NCI-H526 treated with DMSO at 0.1 percent for 48 hours (cell line): ENCODE results near the gene HOXA9.

Experiments used
- DNase-seq: peaks from one replicate; lab custom pipeline; 2025; lab: John Stamatoyannopoulos, UW

HOXA9 gene

DNA sequence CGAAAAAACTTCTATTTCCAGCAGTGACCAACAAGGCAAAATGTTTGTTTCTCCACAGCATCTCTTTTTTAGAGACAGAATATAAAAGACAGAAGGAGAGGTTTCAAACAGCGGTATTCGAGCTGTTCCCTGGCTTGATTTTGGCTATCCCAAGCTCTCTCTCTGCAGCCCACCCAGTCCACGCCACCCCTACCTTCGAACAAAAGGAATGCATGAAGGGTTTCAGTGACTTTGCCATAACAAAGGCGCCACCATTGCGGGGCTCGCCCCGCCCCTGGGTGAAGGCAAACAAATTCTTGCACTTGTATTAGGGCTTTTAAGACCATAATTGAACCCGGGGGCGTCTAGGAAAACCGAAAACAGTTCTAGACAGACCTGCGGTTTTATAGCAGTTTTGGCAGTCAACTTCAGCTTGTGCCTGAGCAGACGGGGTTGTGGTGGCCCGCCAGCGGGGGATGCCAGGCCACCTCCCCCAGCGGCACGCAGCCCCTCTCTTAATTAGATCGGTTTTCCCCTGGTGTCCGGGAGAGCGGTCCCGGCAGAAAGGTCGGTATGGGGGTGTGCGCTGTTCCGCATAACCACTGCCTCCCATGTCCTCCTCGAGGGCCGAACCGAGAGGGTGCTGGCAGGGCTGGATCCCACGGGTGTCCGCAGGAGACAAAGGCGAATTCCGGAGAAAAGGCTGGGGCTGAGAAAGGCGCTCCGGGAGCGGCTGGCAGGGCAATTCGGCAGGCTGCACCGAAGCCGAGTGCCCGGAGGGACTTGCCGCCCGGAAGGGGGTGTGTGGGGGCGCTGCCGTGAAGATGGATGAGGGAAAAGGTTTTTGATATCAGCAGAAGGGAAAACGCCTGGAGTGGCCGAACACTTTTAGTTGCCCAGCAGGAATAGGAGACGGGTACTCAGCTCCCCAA, 22.4 kb upstream of the HOXA9 start:
- no peak for DNase-seq

DNA sequence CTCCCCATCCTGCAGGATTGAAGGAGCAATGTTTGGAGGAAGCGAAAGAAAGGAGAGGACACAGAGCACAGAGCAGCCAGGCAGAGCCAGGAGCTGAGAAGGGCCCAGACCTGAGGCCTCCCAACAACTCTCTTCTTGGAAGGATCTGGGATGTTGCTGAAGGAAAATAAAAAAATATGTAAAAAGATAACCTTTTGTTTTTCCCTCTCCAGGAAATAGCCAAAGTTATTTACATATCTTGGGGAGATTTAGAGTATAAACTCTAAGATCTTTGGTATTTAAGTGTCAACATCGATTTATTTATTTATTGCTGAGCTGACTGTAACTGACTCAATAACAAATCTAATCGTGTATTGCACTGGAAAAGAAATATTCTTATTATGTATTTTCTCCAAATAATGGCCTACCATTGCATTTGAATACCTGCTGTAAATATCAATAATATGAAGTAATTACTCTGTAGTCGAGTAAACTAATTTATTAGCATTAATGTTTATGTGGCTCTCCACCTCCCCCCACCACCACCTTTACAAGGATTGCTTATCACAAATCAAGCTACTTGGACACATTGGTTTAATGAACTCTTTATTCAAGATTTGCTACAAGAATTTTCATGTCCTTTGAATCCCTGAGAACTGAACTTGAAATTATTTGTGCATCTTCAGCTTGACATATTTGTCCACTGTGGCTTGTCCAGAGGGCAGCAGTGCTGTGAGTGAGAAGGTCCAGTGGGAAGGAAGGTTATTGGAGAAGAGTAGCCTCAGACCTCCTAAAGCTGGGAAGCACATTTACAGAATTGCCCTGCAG, 21.5 kb upstream of the HOXA9 start:
- DNase-seq: no peak

DNA sequence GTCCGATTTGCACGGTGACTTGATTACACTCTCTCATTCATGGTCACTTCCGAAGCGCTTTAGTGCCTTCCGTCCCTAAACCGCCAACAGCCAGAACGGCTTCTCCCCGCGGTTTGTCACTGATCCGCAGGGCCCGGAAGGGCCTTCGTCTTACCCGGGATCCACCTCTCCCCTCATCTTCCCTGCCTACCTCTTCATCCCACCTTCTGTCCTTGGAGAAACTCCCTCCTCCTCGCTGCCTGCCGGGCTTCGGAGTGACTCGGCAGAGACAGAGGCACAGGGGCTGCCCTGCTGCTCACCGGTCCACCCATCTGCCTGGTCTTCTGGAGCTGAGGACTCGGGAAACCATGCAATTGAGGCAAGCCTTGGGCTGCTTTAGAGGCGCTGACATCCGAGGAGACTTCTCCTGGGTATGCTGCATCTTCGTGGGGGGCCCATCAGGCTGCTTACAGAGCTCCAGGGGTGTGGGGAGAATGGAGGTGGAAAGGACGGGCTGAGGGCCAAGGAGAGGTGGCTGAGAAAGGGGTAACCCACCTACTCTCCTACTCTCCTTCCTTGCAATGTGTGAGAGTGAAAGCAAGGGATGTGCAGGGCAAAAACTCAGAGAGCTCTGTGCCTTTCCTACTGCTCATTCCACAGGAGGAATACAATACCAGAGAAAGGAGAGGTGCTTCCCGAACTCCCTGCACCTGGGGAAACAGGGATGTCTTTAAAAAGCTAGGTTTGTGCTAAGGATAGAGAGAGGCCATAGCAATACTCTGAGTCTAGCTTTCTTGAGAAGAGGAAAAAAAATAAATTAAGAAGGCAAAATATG, 20.7 kb upstream of the HOXA9 start:
- no peak for DNase-seq

DNA sequence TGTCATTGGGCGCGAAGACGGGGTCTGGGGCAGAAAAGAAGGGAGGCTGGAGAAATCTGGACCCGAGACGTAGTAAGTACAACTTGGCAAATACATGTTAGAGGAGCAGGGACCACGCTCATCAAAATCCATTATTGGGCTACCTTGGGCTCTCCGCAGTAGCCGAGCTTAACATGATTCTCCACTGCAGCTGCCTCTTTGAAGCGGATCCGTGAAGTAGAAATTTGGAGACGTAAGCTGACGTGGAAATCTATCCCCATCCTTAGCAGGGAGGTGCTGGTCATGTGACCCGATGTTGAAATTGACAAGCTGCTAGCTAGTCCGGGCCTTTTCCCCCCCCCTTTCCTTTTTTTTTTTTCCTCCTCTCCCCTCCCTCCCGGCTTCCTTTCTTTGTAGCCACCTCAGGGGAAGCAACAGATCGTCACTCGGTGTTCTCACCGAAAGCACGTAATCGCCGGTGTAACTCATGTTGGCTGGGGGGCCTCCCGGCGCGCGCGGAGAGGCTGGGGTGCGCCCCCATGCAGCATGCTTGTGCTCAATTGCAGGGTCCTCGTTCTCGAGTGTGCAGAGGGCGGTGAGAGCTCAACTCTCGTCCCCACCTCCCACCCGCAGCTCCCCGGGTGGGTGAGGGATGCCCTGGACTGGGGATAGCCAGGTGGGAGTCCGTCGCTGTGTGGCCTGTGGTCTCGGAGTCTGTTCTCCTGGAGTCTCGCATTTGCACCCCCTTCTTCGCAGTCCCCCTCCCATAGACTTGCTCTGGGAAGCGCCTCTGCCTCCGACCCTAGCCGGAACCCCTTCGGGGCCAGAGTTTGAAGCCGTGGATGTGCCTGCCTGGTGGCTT, 19.9 kb upstream of the HOXA9 start, which contains the start of gene HOXA11:
HOXA11 (minus strand) TSS at position 220 of the 841 bp plus-strand sequence; CDS start at position 132, 88 bp downstream.
- no peak for DNase-seq

DNA sequence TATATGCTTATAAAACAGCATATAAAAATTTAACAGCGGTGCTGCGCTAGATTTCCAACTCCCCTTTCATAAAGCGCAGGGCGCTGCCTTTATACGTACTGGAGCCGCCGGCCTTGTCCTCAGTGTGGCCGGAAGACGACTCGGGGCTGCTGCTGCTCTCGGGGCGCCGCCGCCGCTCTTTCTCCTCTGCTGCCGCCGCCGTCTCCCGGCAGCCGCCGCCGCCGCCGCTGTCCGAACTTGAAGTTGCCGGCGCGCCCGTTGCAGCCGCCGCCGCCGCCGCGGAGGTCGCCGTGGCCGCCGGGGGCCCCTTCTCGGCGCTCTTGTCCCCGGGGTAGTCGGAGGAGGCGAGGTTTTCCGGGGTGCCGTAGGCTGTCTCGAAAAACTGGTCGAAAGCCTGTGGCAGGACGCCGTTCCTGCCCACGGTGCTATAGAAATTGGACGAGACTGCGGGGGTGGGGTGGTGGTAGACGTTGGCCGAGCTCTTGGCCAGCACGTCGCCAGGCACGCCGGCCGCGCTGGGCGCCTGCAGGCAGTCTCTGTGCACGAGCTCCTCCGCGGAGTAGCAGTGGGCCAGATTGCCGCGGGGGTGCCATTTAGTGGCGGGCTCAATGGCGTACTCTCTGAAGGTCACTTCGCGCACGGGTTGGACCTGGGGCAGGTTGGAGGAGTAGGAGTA, 19.1 kb upstream of the HOXA9 start:
- DNase-seq: no peak

DNA sequence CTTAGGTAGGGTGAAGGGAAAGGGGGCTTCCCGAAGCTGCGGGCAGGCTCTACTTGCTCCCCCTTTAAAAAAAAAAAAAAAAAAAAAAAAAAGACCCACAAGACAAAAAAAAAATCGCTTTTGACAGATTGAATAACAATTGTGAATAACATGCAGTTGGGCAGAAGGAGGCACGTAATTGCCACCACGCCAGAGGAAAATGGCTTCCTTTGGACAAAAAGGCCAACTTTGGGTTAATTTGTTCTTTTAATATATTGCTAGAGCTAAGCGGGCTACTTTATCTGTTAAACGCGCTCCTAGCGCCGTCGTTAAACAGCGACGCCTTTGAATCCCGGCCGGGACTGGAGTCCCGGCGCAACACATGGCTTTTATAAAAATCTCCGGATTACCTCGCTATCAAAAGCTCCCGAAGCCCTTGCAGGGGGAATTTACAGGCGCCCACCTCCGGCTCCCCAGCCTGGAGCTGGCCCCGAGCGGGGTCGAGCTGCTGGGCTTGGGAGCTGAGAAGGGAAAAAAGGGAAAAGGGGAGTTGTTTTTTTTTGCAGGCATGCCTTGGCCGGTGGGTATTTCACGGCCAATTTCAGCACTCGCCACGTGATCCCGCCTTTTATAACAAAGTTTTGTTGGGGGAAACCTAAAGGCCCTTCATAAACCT, 18.5 kb upstream of the HOXA9 start:
- DNase-seq: no peak

DNA sequence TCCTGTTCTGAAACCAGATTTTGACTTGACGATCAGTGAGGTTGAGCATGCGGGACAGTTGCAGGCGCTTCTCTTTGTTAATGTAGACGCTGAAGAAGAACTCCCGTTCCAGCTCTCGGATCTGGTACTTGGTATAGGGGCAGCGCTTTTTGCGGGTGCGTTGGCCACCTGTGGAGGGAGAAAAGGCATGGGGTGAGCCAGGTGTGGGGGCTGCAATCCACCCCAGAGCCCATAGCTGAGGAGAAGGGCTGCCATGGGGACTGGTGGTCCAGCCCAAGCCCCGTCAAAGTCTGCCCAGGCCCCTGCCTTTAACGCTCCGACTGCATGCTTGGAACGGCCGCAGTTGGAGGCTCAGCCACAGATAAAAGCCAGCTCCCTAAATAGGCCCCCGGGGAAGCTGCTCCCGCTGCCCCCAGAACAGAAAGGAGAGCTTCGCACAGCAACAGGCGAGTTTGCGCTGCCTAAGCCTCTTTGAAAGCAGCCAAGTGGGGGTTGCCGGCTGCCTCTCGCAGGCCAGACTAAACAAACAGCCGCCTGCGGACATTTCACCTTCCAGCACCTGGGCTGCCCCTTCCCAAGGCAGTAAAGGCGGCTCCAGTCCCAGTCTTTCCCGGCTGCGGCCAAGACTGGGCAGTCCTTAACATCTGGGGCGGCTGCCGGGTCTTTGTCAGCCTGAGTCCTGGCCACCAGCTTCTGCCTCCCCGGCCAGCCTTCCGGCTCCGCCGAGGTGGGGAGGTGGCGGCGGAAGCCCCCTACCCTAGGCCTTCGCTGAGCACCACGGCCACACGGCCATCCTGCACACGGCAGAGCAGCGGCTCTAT, 17.7 kb upstream of the HOXA9 start:
- no peak for DNase-seq

DNA sequence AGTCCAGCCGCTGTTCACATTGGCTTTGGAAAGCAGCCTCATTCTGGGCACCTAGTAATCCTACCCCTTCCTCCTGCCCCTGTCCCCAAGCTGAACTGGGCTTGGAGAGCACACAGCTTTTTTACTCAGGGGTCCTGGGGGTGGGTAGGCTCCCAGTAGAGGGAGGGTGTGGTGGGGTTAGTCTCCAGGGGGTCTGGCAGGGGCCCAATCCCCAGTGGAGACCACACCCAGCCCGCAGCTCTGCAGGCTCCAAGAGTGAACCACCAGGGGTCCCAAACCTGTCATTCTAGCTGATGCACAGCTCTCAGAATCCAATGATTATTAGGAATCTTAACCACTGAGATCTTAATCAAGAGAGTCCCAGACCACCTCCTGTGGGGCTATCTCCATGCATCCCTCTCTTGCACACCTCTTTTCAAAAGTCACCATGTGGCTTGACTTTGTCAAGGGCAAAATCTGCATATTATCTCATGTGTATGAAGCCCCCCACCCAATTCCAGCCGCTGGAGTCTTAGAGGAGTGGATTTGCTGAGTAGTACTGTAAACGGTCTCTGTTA, 17.0 kb upstream of the HOXA9 start:
- no peak for DNase-seq

DNA sequence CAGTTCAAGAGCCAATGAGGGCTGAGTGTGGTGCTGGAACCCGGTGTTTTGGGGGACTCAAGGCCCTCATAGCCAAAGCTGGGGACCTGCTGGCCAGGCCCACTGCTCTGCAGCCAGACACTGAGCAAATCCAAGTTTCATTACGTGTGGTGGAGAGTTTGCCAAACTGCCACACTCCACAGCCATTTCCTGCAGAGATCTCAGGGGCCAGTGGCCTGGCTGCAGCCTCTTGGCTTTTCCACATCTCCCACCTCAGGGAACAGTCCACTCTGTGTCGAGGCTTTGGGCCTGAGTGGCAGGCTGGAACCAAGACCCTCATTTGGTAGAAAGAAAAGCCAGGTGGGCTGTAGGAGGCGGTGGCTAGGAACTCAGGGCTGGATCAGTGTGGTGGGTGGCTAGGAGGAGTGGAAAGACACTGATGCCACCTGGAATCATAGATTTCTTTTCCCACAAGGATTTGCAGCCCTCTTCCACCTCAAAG, 16.5 kb upstream of the HOXA9 start:
- DNase-seq: no peak

DNA sequence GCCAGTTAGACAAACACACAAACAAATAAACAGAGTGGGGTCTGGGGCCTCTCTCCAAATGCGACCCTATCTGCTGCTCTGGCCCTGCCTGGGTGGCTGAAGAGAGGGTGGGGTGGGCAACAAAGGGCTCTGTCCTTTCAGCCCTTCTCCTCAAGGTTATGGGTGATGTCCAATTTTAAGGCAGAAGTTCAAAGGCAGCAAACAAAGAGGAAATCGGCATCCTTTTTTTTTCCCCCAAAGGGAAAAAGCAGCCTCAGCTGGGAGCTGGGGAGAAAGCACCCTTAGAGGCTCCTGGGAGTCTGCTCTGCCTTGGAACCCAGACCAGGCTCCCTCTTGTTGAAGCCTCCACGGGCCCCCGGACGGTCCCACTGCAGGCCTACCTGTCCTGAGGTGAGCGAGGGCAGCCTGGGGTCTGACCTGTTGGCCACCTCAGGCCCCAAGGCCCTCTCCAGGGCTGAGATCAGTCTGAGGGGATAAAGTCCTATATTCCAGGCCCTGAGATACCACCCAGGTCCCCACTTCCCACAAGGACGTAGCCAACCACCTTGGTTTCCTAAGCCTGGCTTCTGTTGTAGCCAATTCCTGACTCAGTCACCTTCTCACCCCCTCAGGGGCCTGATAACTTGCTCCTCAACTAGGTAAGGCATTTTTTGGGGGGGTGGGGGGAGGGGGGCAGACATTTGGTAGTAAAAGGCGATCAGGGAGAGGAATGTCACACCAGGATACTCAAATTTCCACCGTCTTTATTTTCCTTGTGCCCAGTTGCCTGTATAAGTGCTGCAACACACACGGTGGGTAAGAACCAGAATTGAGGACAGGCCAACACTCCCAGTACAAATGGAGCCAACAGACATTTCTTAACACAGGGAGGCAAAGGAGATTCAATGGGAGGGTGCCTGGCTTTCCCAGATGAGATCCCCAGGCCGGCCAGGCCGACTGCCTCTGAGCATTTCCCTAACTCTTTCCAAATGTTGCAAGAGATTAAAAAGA, 15.4 kb upstream of the HOXA9 start:
- no peak for DNase-seq

DNA sequence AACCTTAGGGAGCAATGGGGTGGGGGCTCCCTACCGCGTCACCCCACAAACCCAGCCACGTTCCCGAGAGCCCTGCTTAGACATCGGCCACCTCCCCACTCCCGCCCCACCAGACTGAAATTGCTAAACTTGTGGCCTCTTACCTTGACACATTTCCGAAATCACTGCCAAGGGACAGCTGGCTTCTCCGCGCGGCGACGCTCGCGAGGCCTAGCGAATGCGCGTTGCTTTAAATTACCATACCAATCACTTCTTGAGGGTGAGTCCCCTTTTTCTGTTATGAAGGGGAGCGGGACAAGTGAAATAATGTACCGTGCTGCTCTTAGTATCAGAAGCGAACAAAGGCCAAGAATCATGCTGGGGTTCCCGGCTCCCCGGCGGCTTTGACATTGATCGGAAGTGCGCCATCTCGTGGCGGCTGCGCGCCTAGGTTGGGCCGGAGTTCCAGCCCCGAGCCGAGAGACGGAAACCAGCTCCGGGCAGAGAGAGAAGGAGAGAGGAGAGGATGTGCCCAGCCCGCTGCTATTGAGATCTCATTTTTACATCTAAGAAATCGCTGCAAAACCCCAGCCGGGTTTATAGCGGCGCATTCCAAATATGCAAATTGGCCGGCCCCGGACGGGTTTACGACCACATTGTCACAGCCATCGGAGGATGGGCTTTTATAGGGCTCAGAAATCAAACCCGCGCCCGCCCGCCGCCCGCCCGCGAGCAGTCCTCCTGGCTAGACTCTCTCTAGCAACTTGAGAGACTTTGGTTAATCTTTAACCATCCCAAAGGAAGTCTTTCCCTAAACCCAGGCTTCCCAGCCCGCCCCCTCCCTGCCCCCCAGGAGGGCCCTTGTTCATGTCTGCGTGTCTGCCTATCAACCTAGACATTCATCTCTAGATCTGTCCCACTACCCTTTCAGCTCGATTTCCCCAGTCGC, 14.4 kb upstream of the HOXA9 start:
- DNase-seq: no peak

DNA sequence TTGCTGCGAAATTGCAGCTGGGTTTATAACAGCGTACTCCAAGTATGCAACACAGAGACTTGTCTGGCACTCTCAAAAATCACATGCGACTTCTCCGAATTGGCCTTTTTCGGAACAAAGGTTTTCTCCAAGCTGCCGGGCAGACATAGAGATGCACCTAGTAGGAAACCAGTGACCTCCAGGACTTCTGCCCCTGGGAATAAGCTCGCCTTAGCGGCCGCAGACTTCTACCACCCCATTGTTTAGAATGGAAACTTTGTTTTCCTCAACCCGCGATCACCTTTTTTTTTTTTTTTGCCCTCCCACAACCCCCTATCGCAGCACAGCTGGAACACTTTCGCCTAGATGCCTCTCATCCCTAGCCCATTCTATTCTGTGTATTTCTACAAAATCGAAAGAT, 13.7 kb upstream of the HOXA9 start:
- DNase-seq: no peak

DNA sequence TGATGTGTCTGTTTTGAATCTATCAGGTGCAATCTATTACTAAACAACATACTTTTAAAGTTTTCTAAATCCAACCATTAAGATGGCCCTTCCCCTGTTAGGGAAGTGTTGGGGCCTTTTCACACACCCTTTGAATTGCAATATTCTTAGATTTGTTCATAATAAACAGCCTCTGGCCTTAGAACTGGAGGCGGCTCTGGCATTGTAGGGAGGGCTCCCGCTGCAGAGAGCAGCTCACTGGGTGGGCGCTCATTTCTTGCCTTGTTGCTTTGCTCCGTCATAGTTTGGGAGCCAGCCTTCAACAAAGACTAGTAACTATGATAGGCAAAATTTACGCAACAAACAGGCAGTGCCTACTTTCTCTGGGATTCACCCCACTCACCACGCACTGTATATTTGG, 13.0 kb upstream of the HOXA9 start:
- no peak for DNase-seq

DNA sequence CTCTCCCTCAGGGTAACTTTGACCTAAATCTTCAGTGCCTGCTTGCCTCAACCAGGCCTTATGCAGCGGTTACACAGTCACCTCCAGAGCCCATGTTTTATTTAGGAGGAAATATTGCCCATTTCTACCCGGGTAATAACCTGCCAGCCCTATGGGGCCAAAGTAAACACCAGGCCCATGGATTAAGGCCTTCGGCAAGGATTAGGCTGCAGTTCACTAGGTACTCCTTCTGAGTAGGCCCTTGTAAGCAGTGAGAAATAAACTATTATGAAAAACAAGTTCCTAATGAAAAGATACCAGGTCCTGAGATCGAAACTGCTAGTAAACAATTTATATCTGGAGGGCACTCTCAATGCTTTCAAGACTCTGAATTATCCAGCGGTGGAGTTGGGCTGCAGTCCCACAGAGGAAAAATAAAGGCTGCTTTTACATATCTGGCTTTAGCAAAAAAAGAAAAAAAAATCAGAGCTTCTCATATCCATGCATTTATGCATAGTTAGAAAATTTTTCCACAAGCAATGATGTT, 12.5 kb upstream of the HOXA9 start:
- DNase-seq: no peak

DNA sequence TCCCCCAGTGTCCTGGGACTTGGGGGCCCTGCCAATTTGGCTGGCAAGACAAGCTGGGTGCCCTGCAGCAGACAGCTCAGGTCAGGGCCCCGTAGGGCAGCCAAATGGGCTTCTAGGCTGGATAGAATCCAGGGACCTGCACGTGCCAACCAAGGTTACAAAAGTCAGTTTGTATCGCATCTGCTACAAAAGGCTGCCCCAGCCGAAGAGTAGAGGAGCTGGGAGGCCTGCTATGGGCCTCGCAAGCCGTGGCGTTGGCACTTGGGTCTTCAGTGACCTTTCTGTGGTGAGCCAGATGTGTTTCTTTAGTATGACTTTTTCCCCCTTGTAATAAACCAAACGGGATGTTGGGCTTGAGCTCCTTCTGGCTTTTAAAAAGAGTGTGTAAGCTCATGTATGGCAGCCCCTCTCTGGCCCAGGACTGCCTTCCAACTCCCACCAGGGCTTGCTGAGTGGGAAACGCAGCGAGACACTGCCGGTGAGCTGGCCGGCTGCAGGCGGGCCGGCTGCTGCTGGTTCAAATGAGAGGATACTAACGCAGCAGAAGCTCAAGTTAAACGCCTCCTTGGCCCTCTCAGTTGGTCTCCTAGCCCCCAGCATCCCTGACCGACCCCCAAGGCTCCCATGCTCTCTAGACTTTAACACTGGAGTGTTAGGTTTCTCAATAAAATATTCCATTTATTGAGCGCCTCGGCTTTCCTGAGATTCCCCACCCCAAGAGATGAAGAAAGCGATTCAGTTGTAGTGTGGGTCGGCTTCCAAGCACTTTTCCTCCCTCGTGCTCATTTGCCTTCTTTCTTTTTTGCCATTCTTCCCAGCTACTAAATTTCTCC, 11.8 kb upstream of the HOXA9 start:
- no peak for DNase-seq
